Measurements from ENCODE around the gene ROBO2. TPM values are rescaled to one million over a fixed set of nuclear protein-coding genes. Genes with fewer than 3 reads are reported as not detected.

Gene ROBO2
- polyA plus RNA-seq, 1 of the 3 experiments (the other 2 are of a cell fraction): not detected

DNA sequence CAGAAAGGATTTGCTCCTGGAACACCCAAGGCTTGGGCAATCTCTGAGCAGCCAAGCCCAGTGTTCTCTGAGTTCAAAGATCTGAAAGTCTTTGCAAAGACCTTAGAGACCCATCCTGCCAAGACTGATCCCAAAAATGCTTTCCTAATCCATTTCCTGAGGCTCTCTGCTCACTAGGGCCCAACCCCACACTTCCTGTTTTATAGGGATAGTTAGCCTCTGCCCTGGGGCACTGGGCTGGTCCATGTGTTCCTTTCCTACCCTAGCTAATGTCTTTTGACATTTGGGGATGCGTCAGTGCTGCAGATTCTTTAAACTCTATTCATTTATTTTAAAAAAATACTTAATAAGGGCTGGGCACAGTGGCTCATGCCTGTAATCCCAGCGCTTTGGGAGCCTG lies 372.7 kb downstream of the ROBO2 start (continued):
- TF ChIP-seq ZBTB33 (IDR thresholded peaks at IDR 0.05; ENCODE audit: borderline replicate concordance, low read depth) (no peak), SIN3A (IDR thresholded peaks at IDR 0.05; ENCODE audit: borderline replicate concordance, low read depth, low read length) (no peak), FOXM1 (IDR thresholded peaks at IDR 0.05; ENCODE audit: low read depth) (no peak)
- TF ChIP-seq, protein P1, sequence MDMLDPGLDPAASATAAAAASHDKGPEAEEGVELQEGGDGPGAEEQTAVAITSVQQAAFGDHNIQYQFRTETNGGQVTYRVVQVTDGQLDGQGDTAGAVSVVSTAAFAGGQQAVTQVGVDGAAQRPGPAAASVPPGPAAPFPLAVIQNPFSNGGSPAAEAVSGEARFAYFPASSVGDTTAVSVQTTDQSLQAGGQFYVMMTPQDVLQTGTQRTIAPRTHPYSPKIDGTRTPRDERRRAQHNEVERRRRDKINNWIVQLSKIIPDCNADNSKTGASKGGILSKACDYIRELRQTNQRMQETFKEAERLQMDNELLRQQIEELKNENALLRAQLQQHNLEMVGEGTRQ (IDR thresholded peaks at IDR 0.05; ENCODE audit: borderline replicate concordance, low read depth, low read length): no peak

GRCh38 chr3:77414881-77415280 lies 375.0 kb downstream of the ROBO2 start:
- H4K20me1 ChIP-seq (ENCODE audit: insufficient read depth): no peaks in the 10 kb centered on the region
- H2AFZ ChIP-seq (ENCODE audit: low read depth): no peak overlapping the region
- no peak for TF ChIP-seq RXRA (IDR thresholded peaks at IDR 0.05; ENCODE audit: borderline replicate concordance, low read depth)
- TF ChIP-seq MEF2A (IDR thresholded peaks at IDR 0.05; ENCODE audit: borderline replicate concordance, low read depth): no peak
- TF ChIP-seq, protein P1 (IDR thresholded peaks at IDR 0.05; ENCODE audit: borderline replicate concordance, low read depth, low read length): no peak
- no peak for TF ChIP-seq FOSL2 (IDR thresholded peaks at IDR 0.05; ENCODE audit: borderline replicate concordance, low read depth)
- no peak for TF ChIP-seq POLR2AphosphoS5 (IDR thresholded peaks at IDR 0.05; ENCODE audit: low read depth, low read length)
- no peak overlapping the region for H3K9ac ChIP-seq
- no peaks in the 10 kb centered on the region for H3K9me3 ChIP-seq
- H3K27ac ChIP-seq (ENCODE audit: low read depth in 2 of 2, low read length in 1 of 2): no peak overlapping the region
- CTCF ChIA-PET: interaction anchor here (1.1 kb wide), 1 partner anchor 33 kb away, joined by 3 read pairs; no protein-coding TSS in a partner anchor
- no peaks in the 10 kb centered on the region for H3K27me3 ChIP-seq (ENCODE audit: insufficient read depth)
- POLR2A ChIA-PET: no interaction called here
- H3K9me2 ChIP-seq: no peaks in the 10 kb centered on the region
- no peak overlapping the region for H3K4me2 ChIP-seq
- no peaks in the 10 kb centered on the region for H3K79me2 ChIP-seq (ENCODE audit: insufficient read depth)
- no peaks in the 10 kb centered on the region for H3F3A ChIP-seq (replicated peaks; ENCODE audit: insufficient read depth)
- no peaks in the 10 kb centered on the region for H3K36me3 ChIP-seq (replicated peaks in 1 of 2; ENCODE audit: control insufficient read depth in 1 of 2, insufficient read depth in 2 of 2, low read length in 1 of 2)
- no peak for DNase-seq
- no peak overlapping the region for H3K4me3 ChIP-seq (ENCODE audit: low read depth in 2 of 2, low read length in 1 of 2)
- H3K4me1 ChIP-seq (ENCODE audit: control insufficient read depth in 1 of 2, insufficient read depth in 2 of 2, low read depth in 1 of 2, low read length in 1 of 2): peaks cover 0 to 2% of the 10 kb centered on the region in 2 experiments; a peak in 1 of 4 replicates

GRCh38 chr3:77420336-77420735 lies 380.4 kb downstream of the ROBO2 start:
- H4K20me1 ChIP-seq (ENCODE audit: insufficient read depth): no peaks in the 10 kb centered on the region
- DNase-seq: no peak

More at GRCh38 chr3:77420336-77420735, 380.4 kb downstream of the ROBO2 start:
- no peaks in the 10 kb centered on the region; a peak in 1 of 4 replicates for H3K4me1 ChIP-seq (ENCODE audit: control insufficient read depth in 1 of 2, insufficient read depth in 2 of 2, low read depth in 1 of 2, low read length in 1 of 2)
- H3K9ac ChIP-seq: no peak overlapping the region
- H3K79me2 ChIP-seq (ENCODE audit: insufficient read depth): no peaks in the 10 kb centered on the region
- TF ChIP-seq RAD21 (IDR thresholded peaks at IDR 0.05; ENCODE audit: low read length): no peak
- no peak for TF ChIP-seq GATA2 (CRISPR knock-in tag; IDR thresholded peaks at IDR 0.05)
- no peak for TF ChIP-seq SMC3 (IDR thresholded peaks at IDR 0.05; ENCODE audit: low read depth, low read length)
- no peak overlapping the region for H2AFZ ChIP-seq (ENCODE audit: low read depth)
- H3K4me3 ChIP-seq (ENCODE audit: low read depth in 2 of 2, low read length in 1 of 2): no peak overlapping the region
- H3K9me2 ChIP-seq: no peaks in the 10 kb centered on the region
- no peak overlapping the region for H3K27ac ChIP-seq (ENCODE audit: low read depth in 2 of 2, low read length in 1 of 2)
- ChIA-PET CTCF (no interaction called here), POLR2A (no interaction called here)
- no peaks in the 10 kb centered on the region for H3F3A ChIP-seq (replicated peaks; ENCODE audit: insufficient read depth)
- H3K4me2 ChIP-seq: no peak overlapping the region
- no peaks in the 10 kb centered on the region for H3K36me3 ChIP-seq (replicated peaks in 1 of 2; ENCODE audit: control insufficient read depth in 1 of 2, insufficient read depth in 2 of 2, low read length in 1 of 2)
- H3K9me3 ChIP-seq: no peaks in the 10 kb centered on the region
- H3K27me3 ChIP-seq (ENCODE audit: insufficient read depth): no peaks in the 10 kb centered on the region
- WGBS (ENCODE audit: low lambda C conversion rate): 47% methylated on average over 1 of the region's 1 CpG

Data from SK-N-SH (cell line).